Measurements from ENCODE around the gene TMOD4. TPM values are rescaled to one million over a fixed set of nuclear protein-coding genes. Genes with fewer than 3 reads are reported as not detected.

The TMOD4 gene
- total and polyA plus RNA-seq, 2 of the 13 experiments (the other 11 are each of a cell fraction or from before 2014, with no cell fraction given): 0.66 TPM; not detected in 1

GRCh38 chr1:151175863-151176262 is at the start of gene TMOD4 (continued):
- TF ChIP-seq ARID4A (CRISPR knock-in tag; IDR thresholded peaks at IDR 0.05; ENCODE audit: borderline replicate concordance) (no peak), ZNF30 (CRISPR knock-in tag; IDR thresholded peaks at IDR 0.05) (no peak), ZBTB34 (CRISPR knock-in tag; IDR thresholded peaks at IDR 0.05) (no peak), TRIM24 (CRISPR knock-in tag; IDR thresholded peaks at IDR 0.05) (no peak), FUBP1 (CRISPR knock-in tag; IDR thresholded peaks at IDR 0.05; ENCODE audit: borderline replicate concordance) (no peak), HHEX (CRISPR knock-in tag; IDR thresholded peaks at IDR 0.05) (no peak), SMC3 (IDR thresholded peaks at IDR 0.05; ENCODE audit: low read length) (0 out of 2 replicates have a peak, but pooled peaks have one; percentile 10), CTCF (CRISPR knock-in tag; IDR thresholded peaks at IDR 0.05) (peak; percentile 51), ZNF280B (CRISPR knock-in tag; IDR thresholded peaks at IDR 0.05; ENCODE audit: borderline replicate concordance) (no peak), ATF4 (CRISPR knock-in tag; IDR thresholded peaks at IDR 0.05) (no peak), ZNF547 (CRISPR knock-in tag; IDR thresholded peaks at IDR 0.05) (no peak), TFE3 (CRISPR knock-in tag; IDR thresholded peaks at IDR 0.05) (no peak), CENPBD1 (CRISPR knock-in tag; IDR thresholded peaks at IDR 0.05; ENCODE audit: borderline replicate concordance, low read depth) (no peak), STAT5B (CRISPR knock-in tag; IDR thresholded peaks at IDR 0.05) (no peak), FOSL1 (CRISPR knock-in tag; IDR thresholded peaks at IDR 0.05; ENCODE audit: borderline replicate concordance) (no peak)

All from HepG2 (cell line).